C4-2B (cell line): ENCODE measurements around the gene CWF19L2.

ENCODE experiments used
- ZFX ChIP-seq: fragments of 450-650 bp; IDR thresholded peaks from 2 replicates; pipeline ENCODE4 v1.6.1; 2017
- TF ChIP-seq, protein P1 (sequence below): fragments of 450-650 bp; conservative IDR thresholded peaks from 2 replicates; pipeline ENCODE4 v1.5.1; 2017; ENCODE audit warnings: mild to moderate bottlenecking

DNA sequence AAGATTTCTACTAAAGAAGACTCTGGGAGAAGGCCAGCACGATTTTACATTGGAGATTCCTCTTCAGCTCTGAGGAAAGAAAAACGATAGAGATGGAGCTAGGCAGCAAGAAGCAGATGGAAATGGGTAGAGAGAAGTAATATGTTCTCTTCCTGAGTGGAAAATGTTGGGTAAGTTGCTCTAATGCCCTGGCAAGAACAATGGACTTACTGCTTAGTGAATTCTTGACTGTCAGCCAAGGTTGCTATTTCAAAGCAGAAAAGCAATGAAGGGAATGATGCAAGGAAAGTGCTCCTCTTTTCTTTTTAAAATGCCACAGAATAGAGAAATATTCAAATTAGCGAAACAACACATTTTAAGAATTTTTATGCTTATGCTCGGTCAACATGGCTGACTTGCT lies 38.4 kb upstream of the CWF19L2 start:
- TF ChIP-seq, protein P1, sequence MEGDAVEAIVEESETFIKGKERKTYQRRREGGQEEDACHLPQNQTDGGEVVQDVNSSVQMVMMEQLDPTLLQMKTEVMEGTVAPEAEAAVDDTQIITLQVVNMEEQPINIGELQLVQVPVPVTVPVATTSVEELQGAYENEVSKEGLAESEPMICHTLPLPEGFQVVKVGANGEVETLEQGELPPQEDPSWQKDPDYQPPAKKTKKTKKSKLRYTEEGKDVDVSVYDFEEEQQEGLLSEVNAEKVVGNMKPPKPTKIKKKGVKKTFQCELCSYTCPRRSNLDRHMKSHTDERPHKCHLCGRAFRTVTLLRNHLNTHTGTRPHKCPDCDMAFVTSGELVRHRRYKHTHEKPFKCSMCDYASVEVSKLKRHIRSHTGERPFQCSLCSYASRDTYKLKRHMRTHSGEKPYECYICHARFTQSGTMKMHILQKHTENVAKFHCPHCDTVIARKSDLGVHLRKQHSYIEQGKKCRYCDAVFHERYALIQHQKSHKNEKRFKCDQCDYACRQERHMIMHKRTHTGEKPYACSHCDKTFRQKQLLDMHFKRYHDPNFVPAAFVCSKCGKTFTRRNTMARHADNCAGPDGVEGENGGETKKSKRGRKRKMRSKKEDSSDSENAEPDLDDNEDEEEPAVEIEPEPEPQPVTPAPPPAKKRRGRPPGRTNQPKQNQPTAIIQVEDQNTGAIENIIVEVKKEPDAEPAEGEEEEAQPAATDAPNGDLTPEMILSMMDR: no peak
- TF ChIP-seq ZFX: no peak
